IMR-90 (cell line): ENCODE results near the gene TMC8. TPM values are rescaled to one million over a fixed set of nuclear protein-coding genes. Genes with fewer than 3 reads are reported as not detected.
"Not testable (repeated sequence)": the region's sequence is repeated elsewhere in the genome, so short reads cannot be mapped to it uniquely, and the experiment has no call there.

Experiments used
- ATAC-seq: fragments of 200-7000 bp; cut with Tn5 transposase; 2 replicates; pipeline ENCODE4 v1.9.1; 2020; ENCODE audit warnings: low read depth, mild to moderate bottlenecking, moderate library complexity
- BruUV-seq: library from RNA; stranded (reverse); fragments of 400-500 nt; replicated peaks from 2 replicates; lab custom pipeline; 2021; lab: Mats Ljungman, UMichigan
- CTCF ChIA-PET: fragments of 300-600 bp; formaldehyde crosslinking; extraction: SDS; loops from one replicate; lab custom pipeline; 2021; ENCODE audit warnings: antibody characterized with exemption; lab: Yijun Ruan, JAX
- POLR2A ChIA-PET: fragments of 300-600 bp; sonication (Branson Sonifier 250); formaldehyde crosslinking; loops from one replicate; lab custom pipeline; 2022; ENCODE audit warnings: antibody characterized with exemption; ENCODE audit not compliant: unreplicated experiment; lab: Charles Lee
- DNase-seq: peaks from one replicate; pipeline ENCODE4 v3.0.0; 2013
- H2AFZ ChIP-seq: replicated peaks from 2 replicates; pipeline ENCODE3; 2013; ENCODE audit warnings: low read length, mild to moderate bottlenecking; ENCODE audit not compliant: poor library complexity
- H2AK5ac ChIP-seq: 2 replicates; pipeline ENCODE4 v1.6.1; 2013; ENCODE audit warnings: low read depth, low read length, inconsistent platforms
- H2AK9ac ChIP-seq: replicated peaks from 2 replicates; pipeline ENCODE3; 2013; ENCODE audit warnings: mild to moderate bottlenecking, low read depth, low read length, moderate library complexity; ENCODE audit not compliant: poor library complexity
- H2BK120ac ChIP-seq: 2 replicates; pipeline ENCODE4 v1.6.1; 2013; ENCODE audit warnings: low read depth, low read length, inconsistent platforms
- H2BK15ac ChIP-seq: 3 replicates; pipeline ENCODE4 v1.6.1; 2013; ENCODE audit warnings: low read depth, low read length, inconsistent platforms
- H2BK20ac ChIP-seq: 2 replicates; pipeline ENCODE4 v1.6.1; 2013; ENCODE audit warnings: low read depth, mild to moderate bottlenecking, inconsistent platforms, low read length, moderate library complexity
- H2BK5ac ChIP-seq: 2 replicates; pipeline ENCODE4 v1.6.1; 2013; ENCODE audit warnings: mild to moderate bottlenecking, low read depth, low read length, inconsistent platforms; ENCODE audit not compliant: poor library complexity, severe bottlenecking
- H3K14ac ChIP-seq: replicated peaks from 2 replicates; pipeline ENCODE4 v1.6.1; 2013; ENCODE audit warnings: low read depth, low read length, inconsistent platforms
- H3K18ac ChIP-seq: 2 replicates; pipeline ENCODE4 v1.6.1; 2013; ENCODE audit warnings: low read depth, low read length, control low read depth
- H3K23ac ChIP-seq: 2 replicates; pipeline ENCODE4 v1.6.1; 2013; ENCODE audit warnings: low read depth, low read length, inconsistent platforms
- H3K27ac ChIP-seq: 2 replicates; pipeline ENCODE4 v1.5.1; 2013; ENCODE audit warnings: mild to moderate bottlenecking, control low read depth, low read length; ENCODE audit not compliant: insufficient read depth
- H3K27me3 ChIP-seq: 2 replicates; pipeline ENCODE4 v1.6.1; 2013; ENCODE audit warnings: low read length; ENCODE audit not compliant: control insufficient read depth, insufficient read depth
- H3K36me3 ChIP-seq: 2 replicates; pipeline ENCODE4 v1.6.1; 2013; ENCODE audit warnings: low read length, mixed read lengths; ENCODE audit not compliant: control insufficient read depth, insufficient read depth
- H3K4ac ChIP-seq: 2 replicates; pipeline ENCODE4 v1.6.1; 2013; ENCODE audit warnings: low read depth, low read length, inconsistent platforms
- H3K4me1 ChIP-seq: 2 replicates; pipeline ENCODE4 v1.6.1; 2013; ENCODE audit warnings: low read length, mixed read lengths; ENCODE audit not compliant: control insufficient read depth, insufficient read depth
- H3K4me2 ChIP-seq: 2 replicates; pipeline ENCODE4 v1.6.1; 2013; ENCODE audit warnings: low read depth, mild to moderate bottlenecking, control low read depth, low read length, moderate library complexity
- H3K4me3 ChIP-seq: 2 replicates; pipeline ENCODE4 v1.5.1; 2013; ENCODE audit warnings: low read depth, mild to moderate bottlenecking, control low read depth, low read length, moderate library complexity; ENCODE audit not compliant: insufficient read depth
- H3K56ac ChIP-seq: 2 replicates; pipeline ENCODE4 v1.6.1; 2013; ENCODE audit warnings: low read length, inconsistent platforms; ENCODE audit not compliant: insufficient read depth; ENCODE audit errors: extremely low read depth
- H3K79me1 ChIP-seq, 2 experiments: 2 replicates each; pipeline ENCODE4 v1.6.1; 2013; ENCODE audit warnings: low read length in 2 of 2, inconsistent platforms in 1 of 2, low read depth in 1 of 2
- H3K9ac ChIP-seq: 2 replicates; pipeline ENCODE4 v1.6.1; 2013; ENCODE audit warnings: low read depth, low read length, control low read depth
- H3K9me1 ChIP-seq: 2 replicates; pipeline ENCODE4 v1.6.1; 2013; ENCODE audit warnings: low read length, inconsistent platforms; ENCODE audit not compliant: insufficient read depth
- H3K9me3 ChIP-seq: 2 replicates; pipeline ENCODE4 v1.6.1; 2013; ENCODE audit warnings: low read length; ENCODE audit not compliant: control insufficient read depth, insufficient read depth
- H4K20me1 ChIP-seq: 2 replicates; pipeline ENCODE4 v1.6.1; 2013; ENCODE audit warnings: low read length, inconsistent platforms; ENCODE audit not compliant: insufficient read depth
- H4K5ac ChIP-seq: 2 replicates; pipeline ENCODE4 v1.6.1; 2013; ENCODE audit warnings: mild to moderate bottlenecking, low read depth, low read length, control low read depth
- H4K8ac ChIP-seq, 2 experiments: 2 replicates each; pipeline ENCODE4 v1.6.1; 2013; ENCODE audit warnings: low read depth in 2 of 2, low read length in 2 of 2, control low read depth in 1 of 2, inconsistent platforms in 1 of 2
- H4K91ac ChIP-seq: 2 replicates; pipeline ENCODE4 v1.6.1; 2013; ENCODE audit warnings: low read depth, low read length, inconsistent platforms; ENCODE audit not compliant: insufficient read depth
- WGBS, 2 experiments: methylation state at CpG; one replicate each; pipeline versions ENCODE4 v1.1.5 to v1.1.7; 2013; ENCODE audit warnings: missing lambda C conversion rate in 2 of 2; ENCODE audit not compliant: insufficient read length in 1 of 2; ENCODE audit errors: extremely low coverage in 2 of 2; 5-methylcytosine and 5-hydroxymethylcytosine counted together
- dilution Hi-C: fragments of 300-500 bp; cut with HindIII; formaldehyde crosslinking; loops from one replicate; pipeline ENCODE4 v1.14.3; 2018; ENCODE audit warnings: low sequenced_read_pairs; ENCODE audit not compliant: unreplicated experiment
- in situ Hi-C: fragments of 300-500 bp; cut with MboI; formaldehyde crosslinking; loops from 3 replicates; pipeline ENCODE4 v1.14.3; 2019; ENCODE audit warnings: low sequenced_read_pairs, inconsistent platforms, mixed read lengths
- intact Hi-C: fragments of 100-400 bp; cut with micrococcal nuclease; formaldehyde crosslinking; loops from 2 replicates; pipeline ENCODE4 v1.10.0; 2022
- polyA plus RNA-seq, 3 experiments: library from polyadenylated mRNA; depleted of rRNA; stranded (reverse); fragments of >200 nt; gene quantifications; 2 replicates each; pipeline ENCODE4 v1.2.3, GENCODE V29; 2012; ENCODE audit warnings: low replicate concordance in 1 of 3
- total RNA-seq: library from RNA; depleted of rRNA; stranded (reverse); fragments of >200 nt; gene quantifications from 2 replicates; pipeline ENCODE4 v1.2.3, GENCODE V29; 2012

TMC8 gene
- total and polyA plus RNA-seq, 2 of the 4 experiments (the other 2 are of a cell fraction) = not detected

- H4K5ac ChIP-seq, H3K4ac ChIP-seq, H3K18ac ChIP-seq, dilution Hi-C loops, DNase-seq, H3K56ac ChIP-seq, H2BK20ac ChIP-seq, H3K27me3 ChIP-seq, H3K14ac ChIP-seq, ATAC-seq, H2BK15ac ChIP-seq, H4K8ac ChIP-seq, H3K9me1 ChIP-seq, H4K91ac ChIP-seq, H2BK5ac ChIP-seq, H3K23ac ChIP-seq, CTCF ChIA-PET, H3K4me3 ChIP-seq, H3K9ac ChIP-seq, H2AK5ac ChIP-seq, H3K36me3 ChIP-seq, in situ Hi-C loops, H3K27ac ChIP-seq, POLR2A ChIA-PET, intact Hi-C loops, H3K4me2 ChIP-seq, H3K9me3 ChIP-seq, H2BK120ac ChIP-seq, H2AFZ ChIP-seq, H4K20me1 ChIP-seq: not testable (repeated sequence)
- Histone ChIP-seq H2AK9ac (peak overlapping the region; percentile 72), H3K4me1 (peaks cover 13% of the 10 kb centered on the region), H3K79me1 (peaks cover 0 to 30% of the 10 kb centered on the region in 2 experiments; a peak in 2 of 4 replicates)
- BruUV-seq = TSS peak; percentile 78
- 90% methylated on average over 8 of the region's 19 CpGs; no CpG with 5 or more reads in 1 of the 2 experiments for WGBS, 2 experiments
Measured at GRCh38 chr17:78171591-78172248, 41.1 kb downstream of the TMC8 start.
